NCI-H446 (cell line): ENCODE results near the gene KMT2E.

Experiments used
- DNase-seq, 2 experiments: peaks; one replicate each; lab custom pipeline; 2025; lab: John Stamatoyannopoulos, UW

The KMT2E gene

GRCh38 chr7:105079348-105079747 lies 65.3 kb downstream of the KMT2E start:
- DNase-seq = no peak

- no peak for DNase-seq
Observed at GRCh38 chr7:105084581-105084980, 70.6 kb downstream of the KMT2E start.

GRCh38 chr7:105086850-105087249 lies 72.8 kb downstream of the KMT2E start:
- no peak for DNase-seq

- no peak for DNase-seq
Observed at GRCh38 chr7:105087981-105088380, 74.0 kb downstream of the KMT2E start.

- DNase-seq = no peak
Observed at GRCh38 chr7:105088456-105088855, 74.5 kb downstream of the KMT2E start.

- no peak for DNase-seq
Observed at GRCh38 chr7:105094966-105095365, 81.0 kb downstream of the KMT2E start.

GRCh38 chr7:105096306-105096705 lies 82.3 kb downstream of the KMT2E start:
- DNase-seq = no peak

- no peak for DNase-seq
Observed at GRCh38 chr7:105097619-105098018, 83.6 kb downstream of the KMT2E start.

GRCh38 chr7:105098863-105099515 lies 85.0 kb downstream of the KMT2E start:
- DNase-seq = no peak

- no peak for DNase-seq
Observed at GRCh38 chr7:105101864-105102263, 87.9 kb downstream of the KMT2E start.

- DNase-seq = no peak
Observed at GRCh38 chr7:105102557-105103352, 88.8 kb downstream of the KMT2E start.

GRCh38 chr7:105105579-105105978 lies 91.6 kb downstream of the KMT2E start:
- no peak for DNase-seq

GRCh38 chr7:105106473-105106872 lies 92.5 kb downstream of the KMT2E start:
- DNase-seq = no peak

GRCh38 chr7:105107458-105107857 lies 93.5 kb downstream of the KMT2E start:
- DNase-seq = no peak

- no peak for DNase-seq
Observed at GRCh38 chr7:105112440-105113418, 98.7 kb downstream of the KMT2E start.

GRCh38 chr7:105118612-105119600 lies 104.9 kb downstream of the KMT2E start:
- DNase-seq = no peak

GRCh38 chr7:105122619-105123018 lies 108.6 kb downstream of the KMT2E start:
- DNase-seq = no peak

- DNase-seq = no peak
Observed at GRCh38 chr7:105125745-105126144, 111.7 kb downstream of the KMT2E start.

- DNase-seq = no peak
Observed at GRCh38 chr7:105126436-105126975, 112.5 kb downstream of the KMT2E start.

- no peak for DNase-seq
Observed at GRCh38 chr7:105127179-105127578, 113.2 kb downstream of the KMT2E start.

- DNase-seq = no peak
Observed at GRCh38 chr7:105130048-105130447, 116.0 kb downstream of the KMT2E start.
